Mucosa of rectum (tissue), 2 donors: ENCODE data around the gene DPF3.

Source experiments
- H3K27ac ChIP-seq, 2 donors: one replicate each; pipeline ENCODE4 v1.7.0; 2013; ENCODE audit warnings: inconsistent platforms in 2 of 2, low read depth in 2 of 2, low read length in 2 of 2
- H3K27me3 ChIP-seq, 2 donors: one replicate each; pipeline ENCODE4 v1.7.0; 2013; ENCODE audit warnings: low read length in 2 of 2; ENCODE audit not compliant: control insufficient read depth in 2 of 2, insufficient read depth in 2 of 2
- H3K36me3 ChIP-seq, 2 donors: one replicate each; pipeline ENCODE4 v1.7.0; 2013; ENCODE audit warnings: low read length in 2 of 2; ENCODE audit not compliant: control insufficient read depth in 2 of 2, insufficient read depth in 2 of 2
- H3K4me1 ChIP-seq, 2 donors: one replicate each; pipeline ENCODE4 v1.7.0; 2013; ENCODE audit warnings: low read length in 2 of 2, mild to moderate bottlenecking in 1 of 2; ENCODE audit not compliant: control insufficient read depth in 2 of 2, insufficient read depth in 2 of 2
- H3K4me3 ChIP-seq, 2 donors: one replicate each; pipeline ENCODE4 v1.7.0; 2013; ENCODE audit warnings: low read length in 2 of 2
- H3K9ac ChIP-seq, 2 donors: one replicate each; pipeline ENCODE4 v1.7.0; 2013; ENCODE audit warnings: low read length in 2 of 2, low read depth in 1 of 2, mild to moderate bottlenecking in 1 of 2
- H3K9me3 ChIP-seq, 2 donors: one replicate each; pipeline ENCODE4 v1.7.0; 2013; ENCODE audit warnings: low read length in 2 of 2; ENCODE audit not compliant: control insufficient read depth in 2 of 2
- donor health status: healthy.
- donor health status: Normal muscosa, but diverticular disease.

The DPF3 gene

GRCh38 chr14:72634691-72635616 lies 258.9 kb downstream of the DPF3 start:
- no peak overlapping the region for H3K27ac ChIP-seq
- no peak overlapping the region for H3K9ac ChIP-seq
- no peaks in the 10 kb centered on the region for H3K4me1 ChIP-seq
- peaks cover 0 to 3% of the 10 kb centered on the region in 2 donors for H3K27me3 ChIP-seq
- no peak overlapping the region for H3K4me3 ChIP-seq
- H3K36me3 ChIP-seq = no peaks in the 10 kb centered on the region
- peaks cover 0 to 4% of the 10 kb centered on the region in 2 donors for H3K9me3 ChIP-seq

DNA sequence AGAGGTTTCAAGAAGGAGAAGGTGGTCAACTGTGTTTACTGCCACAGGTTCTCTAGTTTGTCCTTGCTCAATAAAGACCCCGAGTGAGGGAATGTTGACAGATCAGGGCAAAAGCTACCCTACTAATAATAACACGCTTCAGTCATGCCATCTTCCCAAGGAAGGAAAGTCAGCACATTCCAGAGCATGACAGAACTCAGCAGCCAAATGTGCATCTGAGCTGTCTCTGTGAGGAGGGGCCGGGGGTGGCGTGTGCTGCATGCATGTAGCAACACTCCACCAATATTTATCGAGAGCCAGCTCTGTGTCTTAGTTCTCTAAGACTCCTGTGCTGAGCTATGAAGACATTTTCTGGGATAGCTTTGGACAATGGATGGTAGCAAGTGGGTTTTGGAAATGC lies 260.4 kb downstream of the DPF3 start:
- Histone ChIP-seq H3K4me3 (no peak overlapping the region), H3K9me3 (no peaks in the 10 kb centered on the region), H3K36me3 (no peaks in the 10 kb centered on the region), H3K27me3 (peaks cover 0 to 3% of the 10 kb centered on the region in 2 donors), H3K9ac (no peak overlapping the region), H3K27ac (no peak overlapping the region), H3K4me1 (no peaks in the 10 kb centered on the region)

- Histone ChIP-seq H3K27ac (no peak overlapping the region), H3K4me3 (no peak overlapping the region), H3K4me1 (no peaks in the 10 kb centered on the region)
These were observed 261.2 kb downstream of the DPF3 start for GRCh38 chr14:72632727-72633126.

GRCh38 chr14:72631401-72631800 lies 262.5 kb downstream of the DPF3 start:
- H3K4me1 ChIP-seq = no peaks in the 10 kb centered on the region
- no peak overlapping the region for H3K9ac ChIP-seq
- H3K9me3 ChIP-seq = no peaks in the 10 kb centered on the region
- no peaks in the 10 kb centered on the region for H3K36me3 ChIP-seq
- H3K27ac ChIP-seq = no peak overlapping the region
- H3K4me3 ChIP-seq = no peak overlapping the region
- H3K27me3 ChIP-seq = peaks cover 0 to 3% of the 10 kb centered on the region in 2 donors

More at GRCh38 chr14:72632727-72633126, 261.2 kb downstream of the DPF3 start:
- H3K36me3 ChIP-seq = no peaks in the 10 kb centered on the region
- H3K9me3 ChIP-seq = no peaks in the 10 kb centered on the region
- peaks cover 0 to 3% of the 10 kb centered on the region in 2 donors for H3K27me3 ChIP-seq
- H3K9ac ChIP-seq = no peak overlapping the region

DNA sequence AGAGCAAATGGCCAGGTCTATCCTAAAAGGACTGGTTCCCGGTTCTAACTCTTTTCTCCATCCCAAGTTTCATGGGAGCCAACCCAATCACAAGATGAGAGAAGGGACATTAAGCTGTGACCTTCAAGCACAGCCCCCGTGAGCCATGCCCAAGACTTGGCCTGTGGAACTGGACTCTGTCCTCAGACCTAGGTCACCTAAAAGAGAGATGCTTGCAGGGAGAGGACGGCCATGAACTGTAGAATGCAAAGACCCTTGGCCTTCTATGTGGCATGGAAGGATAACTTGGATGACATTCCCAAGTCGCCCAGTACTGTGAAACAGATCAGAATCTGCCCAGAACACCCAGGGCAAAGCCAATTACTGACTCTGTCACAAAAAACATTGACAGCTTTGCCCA lies 263.5 kb downstream of the DPF3 start:
- no peaks in the 10 kb centered on the region for H3K9me3 ChIP-seq
- H3K27me3 ChIP-seq = peaks cover 0 to 3% of the 10 kb centered on the region in 2 donors
- H3K36me3 ChIP-seq = no peaks in the 10 kb centered on the region
- H3K4me1 ChIP-seq = no peaks in the 10 kb centered on the region
- H3K27ac ChIP-seq = no peak overlapping the region
- H3K9ac ChIP-seq = no peak overlapping the region
- H3K4me3 ChIP-seq = no peak overlapping the region

GRCh38 chr14:72629534-72629933 lies 264.4 kb downstream of the DPF3 start:
- Histone ChIP-seq H3K9me3 (no peaks in the 10 kb centered on the region), H3K4me3 (no peak overlapping the region), H3K4me1 (no peaks in the 10 kb centered on the region), H3K27ac (no peak overlapping the region), H3K9ac (no peak overlapping the region), H3K36me3 (no peaks in the 10 kb centered on the region), H3K27me3 (peaks cover 0 to 3% of the 10 kb centered on the region in 2 donors)

DNA sequence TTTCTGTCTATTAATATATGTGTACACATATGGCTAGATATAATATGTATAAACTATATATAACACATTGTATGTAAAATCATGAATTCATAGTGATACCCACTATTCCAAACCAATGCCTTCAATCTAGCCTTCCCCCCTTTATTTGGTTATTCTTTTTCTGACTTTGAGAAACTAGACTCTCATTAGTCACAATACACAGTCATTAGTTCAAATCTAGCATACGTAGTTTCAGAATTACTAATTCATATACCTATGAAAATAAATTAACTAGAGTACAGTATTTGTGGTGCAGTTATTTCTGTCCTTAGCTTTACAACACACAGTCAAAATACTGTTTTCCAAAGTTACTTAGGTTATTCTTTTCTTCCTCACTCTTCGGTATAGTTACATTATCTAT lies 268.2 kb downstream of the DPF3 start:
- Histone ChIP-seq H3K4me1 (no peaks in the 10 kb centered on the region), H3K27me3 (no peaks in the 10 kb centered on the region), H3K36me3 (no peaks in the 10 kb centered on the region), H3K9ac (no peak overlapping the region), H3K9me3 (no peaks in the 10 kb centered on the region), H3K4me3 (no peak overlapping the region), H3K27ac (no peak overlapping the region)

DNA sequence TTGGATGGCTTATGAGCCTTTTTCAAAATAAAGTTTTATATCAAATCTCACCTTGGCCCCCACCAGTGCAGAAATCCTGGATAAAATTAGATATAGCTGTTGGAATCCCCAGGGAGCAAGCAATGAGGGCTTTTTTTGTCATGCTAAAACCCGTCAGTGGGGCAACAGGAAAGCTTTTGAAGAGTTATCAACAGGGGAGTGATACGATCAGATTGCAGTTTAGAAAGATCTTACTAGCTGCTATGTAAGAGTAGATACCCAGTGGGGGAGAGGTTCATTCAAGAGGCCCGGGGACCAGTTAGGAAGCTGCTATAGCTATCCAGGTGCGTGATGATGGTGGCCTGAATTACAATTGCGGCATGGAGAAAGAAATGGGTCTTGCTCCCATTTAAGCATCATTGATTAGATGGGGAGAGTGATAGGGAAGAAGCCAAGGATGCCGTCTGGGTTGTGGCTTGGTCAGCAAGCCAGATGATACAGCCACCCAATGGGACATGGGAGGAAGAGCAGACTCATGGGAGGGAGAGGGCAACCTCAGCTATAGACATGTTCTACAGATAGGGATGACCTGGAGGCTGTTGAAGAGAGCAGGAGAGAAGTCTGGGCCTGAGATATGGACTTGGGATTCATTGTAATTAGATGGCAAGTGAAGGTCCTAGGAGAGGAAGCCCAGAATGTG lies 272.4 kb downstream of the DPF3 start:
- H3K4me3 ChIP-seq = no peak overlapping the region
- no peak overlapping the region for H3K9ac ChIP-seq
- no peaks in the 10 kb centered on the region for H3K36me3 ChIP-seq
- H3K27me3 ChIP-seq = no peaks in the 10 kb centered on the region
- no peaks in the 10 kb centered on the region for H3K4me1 ChIP-seq
- no peak overlapping the region for H3K27ac ChIP-seq
- H3K9me3 ChIP-seq = no peaks in the 10 kb centered on the region

- no peak overlapping the region for H3K27ac ChIP-seq
- no peak overlapping the region for H3K4me3 ChIP-seq
- H3K9me3 ChIP-seq = no peaks in the 10 kb centered on the region
- H3K36me3 ChIP-seq = no peaks in the 10 kb centered on the region
- H3K4me1 ChIP-seq = no peaks in the 10 kb centered on the region
- H3K9ac ChIP-seq = no peak overlapping the region
- H3K27me3 ChIP-seq = no peaks in the 10 kb centered on the region
These were observed 274.0 kb downstream of the DPF3 start for GRCh38 chr14:72619881-72620280.

DNA sequence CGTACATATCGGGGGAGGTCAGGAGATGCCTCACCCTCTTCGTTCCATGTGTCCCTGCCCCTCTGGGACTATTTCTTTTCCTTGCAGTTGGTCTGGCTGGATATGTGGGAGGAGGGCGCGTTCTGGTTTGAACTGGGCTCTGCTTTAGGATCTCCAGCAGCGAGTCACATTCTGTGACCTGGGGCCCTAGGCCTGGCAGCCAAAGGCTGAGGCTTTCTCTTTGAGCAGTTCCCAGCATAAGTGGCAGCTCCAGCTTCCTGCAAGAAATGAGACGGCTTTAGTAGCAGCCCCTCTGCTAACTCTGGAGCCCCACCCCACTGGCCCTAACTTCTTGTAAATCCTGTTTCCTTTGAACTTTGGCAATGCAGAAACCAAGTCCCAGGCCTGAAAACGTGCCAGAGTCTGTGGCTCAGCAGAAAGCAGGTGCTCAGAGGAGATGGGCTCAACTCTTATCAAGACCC lies 274.8 kb downstream of the DPF3 start:
- H3K36me3 ChIP-seq = no peaks in the 10 kb centered on the region
- no peaks in the 10 kb centered on the region for H3K27me3 ChIP-seq
- no peak overlapping the region for H3K4me3 ChIP-seq
- no peak overlapping the region for H3K27ac ChIP-seq
- no peak overlapping the region for H3K9ac ChIP-seq
- no peaks in the 10 kb centered on the region for H3K9me3 ChIP-seq
- no peaks in the 10 kb centered on the region for H3K4me1 ChIP-seq
